Esophagus mucosa (tissue), 1 donor: ENCODE results near the gene DDX27. TPM values are rescaled to one million over a fixed set of nuclear protein-coding genes. Genes with fewer than 3 reads are reported as not detected.

Experiments
- ATAC-seq: fragments of 200-7000 bp; cut with Tn5 transposase; one replicate; pipeline ENCODE4 v1.9.1; 2020
- total RNA-seq: library from RNA; stranded (reverse); gene quantifications from one replicate; pipeline ENCODE4 v1.2.4, GENCODE V29; 2023
- donor health status: DM: yes; HTN: yes; CAD: no.

Gene DDX27
- total RNA-seq, 1 donor from 2014 or later = 24.7 TPM

DNA sequence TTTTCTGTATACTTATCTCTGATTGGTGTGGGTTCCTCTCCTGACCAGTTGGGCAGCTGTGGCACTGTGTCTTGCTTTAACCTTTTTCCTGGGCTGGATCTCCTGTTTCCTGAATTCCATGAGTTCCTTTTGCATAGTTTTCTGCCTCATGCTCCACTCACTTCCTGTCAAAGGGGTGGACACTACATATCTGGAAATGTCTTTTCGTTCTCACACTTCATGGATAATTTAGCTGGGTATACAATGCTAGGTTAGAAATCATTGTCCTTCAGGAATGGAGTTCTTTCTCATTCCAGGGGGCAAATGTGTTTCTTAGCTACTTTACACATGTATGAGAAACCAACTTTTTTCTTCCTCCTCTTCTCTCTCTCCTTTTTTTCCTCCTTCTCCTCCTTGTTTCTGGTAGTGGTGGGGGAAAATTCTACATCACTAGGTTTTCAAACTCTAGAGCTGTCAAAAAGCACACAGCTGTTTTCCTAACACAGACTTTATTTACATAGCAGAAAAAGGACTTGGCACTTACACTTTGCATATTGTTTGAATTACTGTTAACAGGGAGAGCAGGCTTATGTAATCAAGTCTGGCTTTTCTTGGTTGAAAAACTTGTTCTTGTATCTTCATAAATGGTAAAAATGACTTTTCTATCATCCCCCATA, 9.0 kb upstream of the DDX27 start:
- ATAC-seq = no peak

DNA sequence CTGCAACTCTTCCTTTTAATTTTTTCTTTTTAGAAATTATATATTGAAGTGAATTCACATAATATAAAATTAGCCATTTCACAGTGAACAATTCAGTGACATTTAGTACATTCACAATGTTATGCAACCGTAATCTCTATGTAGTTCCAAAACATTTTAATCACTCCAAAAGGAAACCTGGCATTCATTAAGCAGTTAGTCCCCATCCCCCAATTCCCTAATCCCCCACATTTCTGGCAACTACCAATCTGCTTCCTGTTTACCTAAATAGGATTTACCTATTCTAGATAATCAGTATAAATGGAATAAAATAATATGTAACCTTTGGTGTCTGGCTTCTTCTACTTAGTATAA, 8.5 kb upstream of the DDX27 start:
- no peak for ATAC-seq

- ATAC-seq = no peak
These were observed 4.6 kb upstream of the DDX27 start for GRCh38 chr20:49214571-49214970.

- no peak for ATAC-seq
These were observed 4.0 kb upstream of the DDX27 start for GRCh38 chr20:49215232-49215631.

DNA sequence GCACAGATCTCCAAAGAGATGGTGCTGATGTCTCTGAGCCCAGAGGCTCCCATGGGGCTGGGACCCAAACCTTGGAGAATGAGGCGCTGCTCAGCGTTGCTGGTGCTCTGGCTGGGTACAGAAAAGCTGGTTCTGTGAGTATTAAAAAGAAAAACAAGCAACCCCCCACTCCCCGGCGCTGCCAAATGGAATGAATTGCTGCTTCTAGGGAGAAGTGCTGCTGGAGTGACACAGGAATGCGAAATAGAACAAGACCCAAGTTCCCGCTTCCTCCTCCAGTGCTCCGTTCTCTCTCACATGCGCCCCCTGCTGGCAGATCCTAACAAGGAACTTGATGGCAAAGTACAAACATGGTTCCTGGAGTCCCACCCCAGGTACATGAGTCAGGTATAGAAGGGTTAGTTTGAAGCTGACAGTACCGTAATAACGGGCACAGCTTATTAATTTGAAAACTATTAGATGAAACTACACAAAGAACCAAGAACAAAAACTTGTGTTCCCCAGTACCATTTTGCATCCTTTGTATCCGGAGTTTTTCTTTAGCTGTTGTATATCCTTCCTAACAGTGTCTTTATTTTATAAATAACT, 2.1 kb upstream of the DDX27 start:
- peak; percentile 74 for ATAC-seq

- ATAC-seq = peak; percentile 20
These were observed 501 bp upstream of the DDX27 start for GRCh38 chr20:49218739-49219090.

DNA sequence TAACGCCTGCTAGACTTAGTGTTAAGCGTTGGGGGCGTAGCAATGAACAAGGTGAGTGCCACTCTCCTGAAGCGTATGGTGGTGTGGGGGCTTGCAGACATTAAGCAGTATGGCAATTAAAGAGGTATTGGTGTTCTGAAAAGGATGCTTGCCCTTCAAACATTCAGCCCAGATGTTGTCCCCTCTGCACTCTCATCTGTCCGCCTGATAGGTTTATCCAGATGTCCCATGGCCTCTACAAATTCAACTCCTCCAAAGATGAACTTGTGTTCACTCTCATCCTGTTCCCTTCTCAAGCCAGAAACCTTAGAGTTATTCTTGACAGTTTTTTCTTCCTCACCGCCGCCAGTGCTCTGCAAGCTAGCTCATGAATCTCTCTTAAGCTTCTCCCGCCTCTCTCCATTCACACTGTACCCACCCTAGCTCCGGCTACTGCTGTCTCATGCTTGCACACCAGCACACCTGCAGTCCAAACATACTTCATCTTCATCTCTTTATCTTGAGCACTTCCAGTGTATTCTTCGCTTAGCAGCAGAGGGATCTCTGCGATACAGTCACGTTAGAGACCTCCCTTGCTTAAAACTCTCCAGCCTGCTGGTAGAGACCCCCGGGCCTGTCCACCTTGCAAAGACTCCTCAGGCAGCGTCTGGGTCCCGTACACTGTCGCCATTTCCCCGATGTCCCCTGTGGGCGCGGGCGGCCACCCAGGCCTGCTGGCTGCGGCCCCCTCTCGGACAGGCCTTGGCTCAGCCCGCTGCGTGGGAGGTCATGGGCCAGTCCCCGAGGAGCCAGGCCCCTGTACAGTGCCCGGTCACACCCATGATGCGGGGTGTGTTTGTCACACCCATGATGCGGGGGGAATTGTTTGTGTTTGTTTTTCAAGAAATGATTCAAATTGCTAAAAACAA, 962 bp downstream of the DDX27 start:
- no peak for ATAC-seq

- ATAC-seq = no peak
These were observed 6.7 kb downstream of the DDX27 start for GRCh38 chr20:49225896-49226295.

- no peak for ATAC-seq
These were observed 9.5 kb downstream of the DDX27 start for GRCh38 chr20:49228676-49229075.

- ATAC-seq = no peak
These were observed 10.2 kb downstream of the DDX27 start for GRCh38 chr20:49229381-49229780.

DNA sequence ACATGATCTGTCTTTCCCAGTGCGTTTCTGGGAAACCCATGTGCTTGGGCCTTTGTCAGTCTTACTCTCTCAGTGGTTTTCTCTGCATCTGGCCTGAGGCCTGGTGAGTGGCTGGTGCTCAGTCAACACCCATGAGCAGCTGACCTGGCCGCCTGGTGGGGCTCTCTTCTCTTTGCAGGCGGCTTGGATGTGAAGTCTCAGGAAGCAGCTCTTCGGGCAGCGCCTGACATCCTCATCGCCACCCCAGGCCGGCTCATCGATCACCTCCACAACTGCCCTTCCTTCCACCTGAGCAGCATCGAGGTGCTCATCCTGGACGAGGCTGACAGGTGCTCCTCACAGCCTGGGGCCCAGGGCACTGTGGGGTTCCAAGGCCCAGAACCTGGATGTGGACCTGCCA, 10.8 kb downstream of the DDX27 start:
- no peak for ATAC-seq

DNA sequence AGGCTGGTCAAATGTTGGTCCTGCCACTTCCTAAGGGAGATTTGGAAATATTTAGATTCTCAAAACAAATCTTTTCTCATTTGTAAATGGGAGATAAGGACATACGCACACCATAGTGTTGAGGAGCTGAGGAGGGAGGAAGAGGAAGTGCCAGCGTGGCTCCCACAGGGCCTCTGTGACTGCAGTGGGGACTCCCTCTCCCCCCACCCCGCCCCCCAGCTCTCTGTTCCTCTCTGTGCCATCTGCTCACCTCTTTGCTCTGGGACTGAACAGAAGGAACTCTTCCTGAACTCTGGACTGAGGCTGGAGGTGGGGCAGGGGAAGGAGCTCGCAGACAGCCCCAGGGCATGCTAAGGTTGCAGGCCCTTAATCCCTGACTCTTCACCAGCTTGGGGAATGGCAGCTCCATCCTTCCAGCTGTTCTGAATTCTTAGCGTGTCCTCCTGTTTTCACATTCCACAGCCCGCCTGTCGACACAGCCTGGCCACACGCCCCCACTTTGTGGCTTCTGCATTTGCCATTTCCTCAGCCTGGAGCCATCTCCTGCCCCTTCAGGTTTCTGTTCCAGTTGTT, 11.4 kb downstream of the DDX27 start:
- ATAC-seq = peak; percentile 35

GRCh38 chr20:49231471-49231870, 12.3 kb downstream of the DDX27 start:
- ATAC-seq = no peak

- ATAC-seq = no peak
These were observed 14.0 kb downstream of the DDX27 start for GRCh38 chr20:49233226-49233625.

GRCh38 chr20:49234831-49235230, 15.6 kb downstream of the DDX27 start:
- ATAC-seq = no peak

- ATAC-seq = no peak
These were observed 17.1 kb downstream of the DDX27 start for GRCh38 chr20:49236301-49236700.

- ATAC-seq = no peak
These were observed 18.3 kb downstream of the DDX27 start for GRCh38 chr20:49237531-49237930.

DNA sequence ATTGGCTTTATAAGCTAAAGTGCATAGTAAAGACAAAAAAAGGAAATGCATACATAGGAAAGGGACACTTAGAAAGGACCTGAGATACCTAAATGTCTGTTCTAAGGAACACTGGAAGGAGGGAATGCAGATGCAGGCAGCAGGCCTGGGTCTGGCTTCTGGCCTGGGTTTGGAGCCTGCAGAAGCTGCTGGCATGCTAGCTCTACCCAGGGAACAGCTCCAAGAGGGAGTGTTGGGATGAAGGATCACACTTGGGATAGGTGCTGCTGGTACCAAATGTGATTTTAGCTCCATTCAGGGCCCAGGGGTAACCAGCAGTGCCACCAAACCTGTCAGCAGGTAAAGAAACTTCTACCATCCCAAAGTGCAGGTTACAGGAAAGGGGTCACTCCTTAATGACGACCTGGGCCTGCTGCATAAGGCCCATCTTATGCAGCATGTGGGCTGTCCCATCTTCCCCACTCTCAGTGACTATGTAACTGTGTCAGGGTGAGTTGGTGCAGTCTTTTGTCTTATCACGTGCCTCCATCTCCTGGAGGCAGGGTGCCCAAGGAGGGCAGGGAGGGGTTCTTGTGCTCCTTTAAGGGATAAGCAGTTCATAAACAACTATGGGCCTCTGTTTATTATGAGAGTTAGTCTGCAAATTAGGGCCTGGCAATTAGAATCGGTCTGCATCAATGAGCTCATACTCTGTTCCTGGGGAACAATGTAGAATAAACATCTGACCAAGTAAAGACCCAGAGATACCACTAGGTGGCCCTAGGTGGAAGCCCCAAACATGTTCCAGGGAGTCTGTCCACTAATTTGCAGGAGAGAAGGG, 26.9 kb downstream of the DDX27 start:
- peak; percentile 67 for ATAC-seq

DNA sequence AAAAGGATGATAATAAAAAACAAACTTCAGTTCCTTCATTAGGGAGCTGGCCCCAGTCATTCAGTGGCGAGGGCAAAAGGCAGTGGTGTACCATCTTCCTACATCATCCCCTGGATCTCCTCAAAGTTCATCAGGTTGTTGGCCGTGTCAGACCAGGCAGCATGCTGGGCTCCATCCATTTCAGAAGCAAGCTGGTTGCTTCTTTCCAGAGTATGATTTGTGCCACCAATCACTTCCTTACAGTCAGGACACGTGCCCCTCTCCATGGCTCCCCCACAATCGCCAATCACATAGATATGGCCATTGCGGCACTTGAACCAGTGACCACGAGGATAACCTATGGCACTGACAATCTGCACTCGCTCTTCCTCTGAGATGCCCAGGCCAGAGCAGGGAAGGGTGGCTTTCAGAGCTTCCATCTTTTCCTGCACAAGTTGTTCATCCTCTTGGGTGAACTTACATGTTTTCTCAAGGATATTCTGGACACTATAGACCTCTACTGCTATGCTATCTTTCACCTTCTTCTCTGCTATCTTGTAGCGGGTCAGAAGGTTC, 28.0 kb downstream of the DDX27 start:
- ATAC-seq = no peak

DNA sequence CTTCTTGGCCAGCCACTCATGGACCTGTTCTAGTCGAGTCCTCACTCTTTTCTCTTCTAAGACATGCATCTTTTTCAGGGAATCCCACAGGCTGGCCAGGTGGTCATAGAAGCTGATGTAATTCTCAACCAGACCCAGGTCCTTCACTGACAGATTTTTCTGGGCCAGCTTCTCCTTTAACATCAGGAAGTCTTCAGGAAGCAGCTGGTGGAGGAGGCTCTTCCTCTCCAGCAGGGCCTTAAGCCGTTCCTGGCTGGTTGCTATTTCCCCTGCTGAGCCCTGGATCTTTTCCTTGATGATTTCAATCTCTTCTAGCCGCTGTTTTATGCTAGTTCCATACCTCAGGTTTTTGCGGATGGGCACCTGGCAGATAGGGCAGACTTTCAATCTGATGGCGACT, 28.6 kb downstream of the DDX27 start:
- no peak for ATAC-seq

DNA sequence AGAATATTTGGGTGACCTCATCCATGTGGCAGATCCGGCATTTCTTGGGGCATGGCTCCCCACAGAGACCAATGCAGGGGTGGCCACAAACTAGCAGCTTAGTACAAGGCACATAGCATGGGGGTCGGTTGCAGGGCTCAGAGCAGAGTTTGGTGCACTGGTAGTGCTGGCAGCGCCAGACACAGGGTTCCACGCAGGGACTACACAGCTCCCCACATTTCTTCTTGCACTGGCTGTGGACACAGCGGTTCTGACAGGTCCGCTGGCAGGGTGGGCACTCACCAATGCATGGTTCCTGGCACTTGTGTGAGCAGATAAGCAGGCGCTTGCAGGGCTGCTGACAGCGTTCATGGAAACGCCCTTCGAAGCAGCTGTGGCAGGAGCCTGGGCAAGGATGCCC, 29.1 kb downstream of the DDX27 start:
- no peak for ATAC-seq
